HCT116 (cell line): ENCODE measurements around the gene PIEZO2. TPM values are rescaled to one million over a fixed set of nuclear protein-coding genes. Genes with fewer than 3 reads are reported as not detected.

ENCODE experiments used
- ATAC-seq: fragments of 200-7000 bp; cut with Tn5 transposase; 2 replicates; pipeline ENCODE4 v1.9.1; 2020; ENCODE audit warnings: mild to moderate bottlenecking, moderate library complexity
- BruUV-seq: library from RNA; stranded (reverse); fragments of 400-500 nt; replicated peaks from 2 replicates; lab custom pipeline; 2021; lab: Mats Ljungman, UMichigan
- CTCF ChIA-PET: fragments of 300-600 bp; sonication (Branson Sonifier 250); formaldehyde crosslinking; loops from one replicate; lab custom pipeline; 2021; ENCODE audit warnings: antibody characterized with exemption; lab: Charles Lee
- POLR2A ChIA-PET: fragments of 300-600, 350-600 bp; sonication (Branson Sonifier 250); formaldehyde crosslinking; loops from one replicate; lab custom pipeline; 2021; ENCODE audit warnings: antibody characterized with exemption; lab: Charles Lee
- RAD21 ChIA-PET, 2 experiments: fragments of 300-600 bp; sonication (Branson Sonifier 250); formaldehyde crosslinking; loops; one replicate each; lab custom pipeline; 2023; ENCODE audit warnings: low total read pairs in 2 of 2; ENCODE audit not compliant: uncharacterized antibody in 2 of 2, unreplicated experiment in 2 of 2, low non-redundant PET in 1 of 2; lab: Charles Lee
- DNase-seq: peaks from one replicate; pipeline ENCODE4 v3.0.0-alpha.2; 2010; ENCODE audit warnings: low read depth, low spot score
- H2AFZ ChIP-seq: fragments of 200-600 bp; shearing (Covaris generic), sonication (generic); 2 replicates; pipeline ENCODE4 v1.6.1; 2017; ENCODE audit warnings: low read depth, mixed run types, mixed read lengths, antibody characterized with exemption, low read length; ENCODE audit not compliant: poor library complexity, severe bottlenecking
- H3K27ac ChIP-seq: 2 replicates; pipeline ENCODE4 v1.5.1; 2012; ENCODE audit warnings: low read depth, low read length
- H3K27me3 ChIP-seq: fragments of 200-600 bp; sonication (generic); 2 replicates; pipeline ENCODE4 v1.6.1; 2016; ENCODE audit warnings: mixed run types, low read length, mixed read lengths; ENCODE audit not compliant: insufficient read depth
- H3K36me3 ChIP-seq, 2 experiments: fragments of 200-500 bp in 1 of 2; fragments of 200-600 bp in 1 of 2; sonication (Bioruptor generic) in 1 of 2; sonication (generic) in 1 of 2; 2 replicates each; pipeline versions ENCODE4 v1.5.1 to v1.6.1; 2014 to 2016; ENCODE audit warnings: low read length in 2 of 2, inconsistent platforms in 1 of 2, mixed read lengths in 1 of 2, mixed run types in 1 of 2; ENCODE audit not compliant: insufficient read depth in 2 of 2, control insufficient read depth in 1 of 2
- H3K4me1 ChIP-seq, 2 experiments: fragments of 200-600 bp in 1 of 2; sonication (generic) in 1 of 2; 2 replicates each; pipeline versions ENCODE4 v1.5.1 to v1.6.1; 2012 to 2017; ENCODE audit warnings: low read length in 2 of 2, inconsistent platforms in 1 of 2, mild to moderate bottlenecking in 1 of 2, mixed read lengths in 1 of 2, mixed run types in 1 of 2, moderate library complexity in 1 of 2; ENCODE audit not compliant: insufficient read depth in 2 of 2, control insufficient read depth in 1 of 2
- H3K4me2 ChIP-seq: fragments of 200-600 bp; sonication (generic); 2 replicates; pipeline ENCODE4 v1.6.1; 2017; ENCODE audit warnings: mixed run types, low read length, mixed read lengths
- H3K4me3 ChIP-seq, 2 experiments: fragments of 200-600 bp in 1 of 2; sonication (generic) in 1 of 2; replicated peaks in 1 of 2; 2 replicates each; pipeline ENCODE4 v1.5.1; 2011 to 2016; ENCODE audit warnings: low read length in 2 of 2, control low read depth in 1 of 2, low read depth in 1 of 2, mild to moderate bottlenecking in 1 of 2, mixed read lengths in 1 of 2, mixed run types in 1 of 2
- H3K79me2 ChIP-seq: fragments of 200-600 bp; sonication (generic); 2 replicates; pipeline ENCODE4 v1.6.1; 2017; ENCODE audit warnings: mild to moderate bottlenecking, mixed run types, low read length, moderate library complexity, mixed read lengths; ENCODE audit not compliant: insufficient read depth
- H3K9ac ChIP-seq: fragments of 200-600 bp; sonication (generic); 2 replicates; pipeline ENCODE4 v1.6.1; 2016; ENCODE audit warnings: low read length, mixed read lengths
- H3K9me2 ChIP-seq: fragments of 200-600 bp; sonication (generic), shearing (Covaris generic); 2 replicates; pipeline ENCODE4 v1.6.1; 2017; ENCODE audit warnings: mixed run types, mild to moderate bottlenecking, moderate library complexity; ENCODE audit not compliant: insufficient read depth
- H3K9me3 ChIP-seq, 2 experiments: fragments of 200-500 bp in 1 of 2; fragments of 200-600 bp in 1 of 2; sonication (Bioruptor generic) in 1 of 2; sonication (generic) in 1 of 2; 2 replicates each; pipeline ENCODE4 v1.6.1; 2014 to 2017; ENCODE audit warnings: low read length in 2 of 2, mixed read lengths in 2 of 2, inconsistent platforms in 1 of 2, low read depth in 1 of 2, mild to moderate bottlenecking in 1 of 2, mixed run types in 1 of 2, moderate library complexity in 1 of 2; ENCODE audit not compliant: control insufficient read depth in 1 of 2, insufficient read depth in 1 of 2
- H4K20me1 ChIP-seq: fragments of 200-600 bp; sonication (generic), shearing (Covaris generic); 2 replicates; pipeline ENCODE4 v1.6.1; 2017; ENCODE audit warnings: mixed run types, mild to moderate bottlenecking, moderate library complexity; ENCODE audit not compliant: insufficient read depth
- CBX3 ChIP-seq: IDR thresholded peaks from 2 replicates; pipeline ENCODE4 v1.6.1; 2012; ENCODE audit warnings: low read depth
- CTCF ChIP-seq, 3 experiments: fragments of 200-600 bp in 1 of 3; sonication (generic) in 1 of 3; IDR thresholded peaks in 2 of 3; conservative IDR thresholded peaks in 1 of 3; 2 replicates each; pipeline ENCODE4 v1.5.1; 2012 to 2017; ENCODE audit warnings: low read depth in 2 of 3, low read length in 2 of 3, antibody characterized with exemption in 1 of 3, borderline replicate concordance in 1 of 3, control low read depth in 1 of 3, mild to moderate bottlenecking in 1 of 3, mixed read lengths in 1 of 3, mixed run types in 1 of 3, moderate library complexity in 1 of 3; ENCODE audit not compliant: insufficient read depth in 1 of 3
- EGR1 ChIP-seq: IDR thresholded peaks from 2 replicates; pipeline ENCODE4 v1.6.1; 2012; ENCODE audit warnings: low read depth
- ELF1 ChIP-seq: IDR thresholded peaks from 2 replicates; pipeline ENCODE4 v1.6.1; 2012; ENCODE audit warnings: low read depth, borderline replicate concordance
- EZH2 ChIP-seq: fragments of 200-600 bp; sonication (generic); IDR thresholded peaks from 2 replicates; pipeline ENCODE4 v1.6.1; 2017; ENCODE audit warnings: antibody characterized with exemption, mixed run types
- EZH2phosphoT487 ChIP-seq: fragments of 200-600 bp; IDR thresholded peaks from 2 replicates; pipeline ENCODE4 v1.6.1; 2018; ENCODE audit warnings: antibody characterized with exemption, borderline replicate concordance
- FOSL1 ChIP-seq: IDR thresholded peaks from 2 replicates; pipeline ENCODE4 v1.6.1; 2012; ENCODE audit warnings: low read depth
- POLR2A ChIP-seq: IDR thresholded peaks from 2 replicates; pipeline ENCODE4 v1.7.0; 2011; ENCODE audit warnings: borderline replicate concordance; ENCODE audit not compliant: insufficient read depth, insufficient read length; ENCODE audit errors: extremely low read depth
- POLR2AphosphoS5 ChIP-seq: IDR thresholded peaks from 2 replicates; pipeline ENCODE4 v1.6.1; 2011; ENCODE audit warnings: mild to moderate bottlenecking, low read depth, low read length, moderate library complexity
- RAD21 ChIP-seq: IDR thresholded peaks from 2 replicates; pipeline ENCODE4 v1.6.1; 2012; ENCODE audit warnings: low read depth, mild to moderate bottlenecking
- SP1 ChIP-seq: IDR thresholded peaks from 2 replicates; pipeline ENCODE4 v1.6.1; 2012; ENCODE audit warnings: low read depth
- SRF ChIP-seq: IDR thresholded peaks from 2 replicates; pipeline ENCODE4 v1.6.1; 2012; ENCODE audit warnings: low read depth
- YY1 ChIP-seq: IDR thresholded peaks from 2 replicates; pipeline ENCODE4 v1.6.1; 2011; ENCODE audit warnings: low read length, low read depth, moderate library complexity, mild to moderate bottlenecking; ENCODE audit not compliant: insufficient replicate concordance; ENCODE audit errors: extremely low read depth
- ZFX ChIP-seq: fragments of 450-650 bp; IDR thresholded peaks from 2 replicates; pipeline ENCODE4 v1.6.1; 2017
- intact Hi-C: fragments of 100-400 bp; cut with micrococcal nuclease; formaldehyde crosslinking; loops from 2 replicates; pipeline ENCODE4 v1.10.0; 2022
- total RNA-seq: library from RNA; stranded (reverse); gene quantifications from one replicate; pipeline ENCODE4 v1.2.1, GENCODE V29; 2021; ENCODE audit not compliant: unreplicated experiment
- TF ChIP-seq, protein P1 (sequence below): IDR thresholded peaks from 2 replicates; pipeline ENCODE4 v1.6.1; 2012
- TF ChIP-seq, protein P2 (sequence below): IDR thresholded peaks from 2 replicates; pipeline ENCODE4 v1.6.1; 2012
- TF ChIP-seq, protein P3 (sequence below): IDR thresholded peaks from 2 replicates; pipeline ENCODE4 v1.6.1; 2011; ENCODE audit warnings: mild to moderate bottlenecking, low read length, moderate library complexity; ENCODE audit not compliant: insufficient replicate concordance; ENCODE audit errors: extremely low read depth

The PIEZO2 gene
- total RNA-seq, 1 experiment from 2014 or later = 0.34 TPM

GRCh38 chr18:10723496-10723895, 425.9 kb downstream of the PIEZO2 start (continued):
- TF ChIP-seq EZH2 (no peak), RAD21 (no peak), EZH2phosphoT487 (no peak), EGR1 (no peak)
- TF ChIP-seq, protein P1, sequence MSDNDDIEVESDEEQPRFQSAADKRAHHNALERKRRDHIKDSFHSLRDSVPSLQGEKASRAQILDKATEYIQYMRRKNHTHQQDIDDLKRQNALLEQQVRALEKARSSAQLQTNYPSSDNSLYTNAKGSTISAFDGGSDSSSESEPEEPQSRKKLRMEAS = no peak

GRCh38 chr18:10718809-10719208, 430.6 kb downstream of the PIEZO2 start:
- Histone ChIP-seq H3K9me3 (no peaks in the 10 kb centered on the region), H3K4me1 (no peaks in the 10 kb centered on the region), H3K9me2 (no peaks in the 10 kb centered on the region), H3K79me2 (no peaks in the 10 kb centered on the region), H4K20me1 (no peaks in the 10 kb centered on the region), H2AFZ (no peak overlapping the region), H3K4me3 (no peak overlapping the region), H3K27me3 (peaks cover 48% of the 10 kb centered on the region), H3K4me2 (no peak overlapping the region), H3K36me3 (no peaks in the 10 kb centered on the region), H3K27ac (no peak overlapping the region), H3K9ac (no peak overlapping the region)
- intact Hi-C loops = no loop called here
- ATAC-seq (no peak), DNase-seq (no peak)
- no TSS peak for BruUV-seq
- TF ChIP-seq ELF1 (no peak), CBX3 (no peak), FOSL1 (no peak), ZFX (no peak), POLR2A (no peak), POLR2AphosphoS5 (no peak), EGR1 (no peak), CTCF (IDR thresholded peaks at IDR 0.05 in 2 of 3, conservative IDR thresholded peaks at IDR 0.05 in 1 of 3; ENCODE audit: borderline replicate concordance in 1 of 3, insufficient read depth in 1 of 3, low read depth in 2 of 3, low read length in 2 of 3) (no peak), RAD21 (no peak), YY1 (no peak), SP1 (no peak), SRF (no peak), EZH2 (no peak)
- TF ChIP-seq, protein P2, sequence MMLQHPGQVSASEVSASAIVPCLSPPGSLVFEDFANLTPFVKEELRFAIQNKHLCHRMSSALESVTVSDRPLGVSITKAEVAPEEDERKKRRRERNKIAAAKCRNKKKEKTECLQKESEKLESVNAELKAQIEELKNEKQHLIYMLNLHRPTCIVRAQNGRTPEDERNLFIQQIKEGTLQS = no peak
- TF ChIP-seq, protein P3, sequence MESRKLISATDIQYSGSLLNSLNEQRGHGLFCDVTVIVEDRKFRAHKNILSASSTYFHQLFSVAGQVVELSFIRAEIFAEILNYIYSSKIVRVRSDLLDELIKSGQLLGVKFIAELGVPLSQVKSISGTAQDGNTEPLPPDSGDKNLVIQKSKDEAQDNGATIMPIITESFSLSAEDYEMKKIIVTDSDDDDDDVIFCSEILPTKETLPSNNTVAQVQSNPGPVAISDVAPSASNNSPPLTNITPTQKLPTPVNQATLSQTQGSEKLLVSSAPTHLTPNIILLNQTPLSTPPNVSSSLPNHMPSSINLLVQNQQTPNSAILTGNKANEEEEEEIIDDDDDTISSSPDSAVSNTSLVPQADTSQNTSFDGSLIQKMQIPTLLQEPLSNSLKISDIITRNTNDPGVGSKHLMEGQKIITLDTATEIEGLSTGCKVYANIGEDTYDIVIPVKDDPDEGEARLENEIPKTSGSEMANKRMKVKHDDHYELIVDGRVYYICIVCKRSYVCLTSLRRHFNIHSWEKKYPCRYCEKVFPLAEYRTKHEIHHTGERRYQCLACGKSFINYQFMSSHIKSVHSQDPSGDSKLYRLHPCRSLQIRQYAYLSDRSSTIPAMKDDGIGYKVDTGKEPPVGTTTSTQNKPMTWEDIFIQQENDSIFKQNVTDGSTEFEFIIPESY = no peak
- TF ChIP-seq, protein P1 = no peak
- CTCF ChIA-PET = no interaction called here
- RAD21 ChIA-PET = no interaction called here
- POLR2A ChIA-PET = no interaction called here
